DMS53 (cell line): ENCODE results near the gene SGCD.
"Not testable (repeated sequence)": the region's sequence is repeated elsewhere in the genome, so short reads cannot be mapped to it uniquely, and the experiment has no call there.

Source experiments
- DNase-seq: peaks from one replicate; lab custom pipeline; 2025; lab: John Stamatoyannopoulos, UW

SGCD gene

DNA sequence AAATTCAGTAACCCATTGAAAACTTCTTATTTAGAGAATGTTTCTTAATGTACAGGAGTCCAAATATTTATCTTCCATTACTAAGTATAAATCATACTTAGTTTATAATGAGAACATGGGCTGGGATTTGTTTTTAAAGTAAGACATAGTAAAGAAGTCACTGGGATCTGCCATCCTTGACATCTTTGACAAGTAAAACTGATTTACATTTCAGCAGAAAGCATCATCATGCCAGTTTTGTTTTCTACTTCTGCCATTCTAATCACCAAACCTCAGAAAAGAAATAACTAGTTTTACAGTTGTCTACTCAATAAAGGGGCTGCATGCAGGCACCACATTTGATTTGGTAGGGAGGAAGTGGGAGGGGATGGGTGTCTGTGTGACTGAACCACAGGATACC lies 301.5 kb downstream of the SGCD start:
- no peak for DNase-seq

DNA sequence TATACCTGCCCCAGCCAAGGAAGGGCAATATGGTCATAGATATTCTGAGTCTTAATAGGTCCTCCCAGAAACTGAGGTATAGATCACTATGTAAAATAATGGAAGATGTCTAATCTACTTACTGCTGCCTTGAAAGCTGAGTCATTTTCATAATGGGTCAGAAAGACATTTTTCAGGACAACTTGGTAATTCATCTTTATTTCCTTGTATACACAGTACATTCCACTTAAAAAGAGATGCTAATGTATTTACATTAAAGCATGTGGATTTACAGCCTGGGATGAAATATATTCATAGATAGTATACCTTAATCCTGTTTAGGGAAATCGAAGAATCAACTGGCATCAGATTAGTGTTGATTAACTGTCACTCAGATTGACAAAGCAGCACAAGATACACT lies 304.0 kb downstream of the SGCD start:
- no peak for DNase-seq

DNA sequence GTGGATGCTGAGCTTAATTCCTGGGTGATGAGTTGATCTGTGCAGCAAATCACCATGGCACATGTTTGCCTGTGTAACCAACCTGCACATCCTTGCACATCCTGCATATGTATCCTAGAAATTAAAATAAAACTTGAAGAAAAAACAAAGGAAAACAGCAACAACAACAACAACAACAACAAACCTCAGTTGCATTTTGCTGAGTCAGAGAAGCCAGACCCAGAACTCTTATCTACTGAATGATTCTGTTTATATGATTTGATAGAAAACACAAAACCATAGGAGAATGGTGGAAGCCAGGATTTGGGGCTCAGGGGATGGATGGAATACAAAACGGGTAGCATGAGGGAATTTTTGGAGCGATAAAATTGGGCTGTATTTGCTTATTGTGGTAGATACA lies 307.3 kb downstream of the SGCD start:
- no peak for DNase-seq

DNA sequence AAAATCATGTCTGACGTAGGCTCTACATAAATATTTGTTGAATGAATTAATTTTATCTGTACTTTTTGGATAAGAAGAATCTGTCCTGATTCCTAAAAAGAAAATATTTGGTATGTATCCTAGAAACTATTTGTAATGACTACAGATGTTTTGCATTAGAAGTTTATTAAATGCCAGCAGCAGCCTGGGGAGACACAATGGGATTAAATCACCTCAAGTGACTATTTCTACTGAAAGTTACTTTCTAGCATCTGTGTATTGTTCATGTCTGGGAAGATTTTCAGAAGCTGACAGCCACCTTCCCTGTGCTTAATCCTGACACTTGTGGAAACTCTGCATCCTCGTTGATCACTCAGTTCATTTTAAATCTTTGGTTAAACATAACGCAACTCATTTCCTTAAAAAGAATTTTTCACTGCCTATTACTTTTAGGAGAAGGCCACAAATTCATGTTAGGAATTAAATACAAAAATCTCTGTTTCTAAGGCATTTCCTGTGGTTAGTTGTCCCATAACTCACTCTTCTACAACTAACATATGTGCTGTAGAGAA lies 313.8 kb downstream of the SGCD start:
- DNase-seq = no peak

DNA sequence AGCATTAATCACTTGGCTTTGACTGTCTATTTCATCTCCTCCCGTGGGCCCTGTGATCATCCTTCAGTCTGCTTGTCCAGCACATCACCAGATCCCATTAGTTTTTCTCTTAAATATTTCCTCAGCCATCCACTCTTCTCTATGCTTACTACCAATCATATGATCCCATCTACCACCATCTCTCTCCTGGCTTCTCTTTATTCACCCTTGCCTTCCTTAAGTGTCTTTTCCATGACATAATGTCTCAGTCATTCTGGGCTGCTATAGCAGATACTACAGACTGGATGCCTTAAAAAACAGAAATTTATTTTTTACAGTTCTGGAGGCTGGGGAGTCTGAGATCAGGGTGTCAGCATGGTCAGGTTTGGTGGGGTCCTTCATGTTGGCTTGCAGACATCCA lies 314.7 kb downstream of the SGCD start:
- DNase-seq = no peak

DNA sequence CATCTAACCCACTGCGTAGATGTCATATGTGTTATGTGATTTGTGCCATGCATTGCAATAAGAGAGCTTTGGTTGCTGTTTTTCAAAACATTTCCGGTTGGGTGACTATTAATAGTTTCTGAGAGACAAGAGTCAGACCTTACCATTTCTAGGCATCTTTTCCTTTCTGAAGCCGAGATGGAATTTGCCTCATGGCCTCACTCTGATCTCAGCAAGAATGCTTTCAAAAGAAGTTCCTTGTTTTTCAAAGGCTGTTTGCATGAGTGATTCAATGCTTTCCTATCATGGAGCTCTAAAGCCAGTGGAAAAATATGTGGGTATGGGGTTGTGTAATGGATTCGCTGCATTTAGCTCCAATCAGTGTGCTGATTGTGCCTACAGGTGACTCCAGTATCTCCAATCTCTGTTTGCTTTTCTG lies 320.1 kb downstream of the SGCD start:
- DNase-seq = no peak

DNA sequence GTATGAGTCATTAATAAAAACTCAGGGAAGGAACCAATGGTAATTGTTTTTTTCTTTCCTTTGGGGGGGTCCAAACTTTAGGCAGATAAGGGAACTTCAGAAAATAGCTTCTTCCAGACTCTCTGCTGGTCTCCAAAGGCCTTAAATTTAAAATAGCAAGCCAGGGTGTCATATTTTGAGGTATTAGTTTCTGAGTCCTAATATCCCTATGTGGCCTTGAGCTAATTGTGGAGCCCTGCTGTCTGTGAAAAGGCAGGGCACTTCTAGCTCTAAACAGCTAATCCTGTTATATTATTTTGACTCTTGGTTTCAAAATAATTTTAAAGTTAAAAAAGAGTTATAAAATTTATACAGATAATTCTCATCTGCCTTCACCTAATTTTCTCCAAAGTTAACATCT lies 327.5 kb downstream of the SGCD start:
- DNase-seq = no peak

DNA sequence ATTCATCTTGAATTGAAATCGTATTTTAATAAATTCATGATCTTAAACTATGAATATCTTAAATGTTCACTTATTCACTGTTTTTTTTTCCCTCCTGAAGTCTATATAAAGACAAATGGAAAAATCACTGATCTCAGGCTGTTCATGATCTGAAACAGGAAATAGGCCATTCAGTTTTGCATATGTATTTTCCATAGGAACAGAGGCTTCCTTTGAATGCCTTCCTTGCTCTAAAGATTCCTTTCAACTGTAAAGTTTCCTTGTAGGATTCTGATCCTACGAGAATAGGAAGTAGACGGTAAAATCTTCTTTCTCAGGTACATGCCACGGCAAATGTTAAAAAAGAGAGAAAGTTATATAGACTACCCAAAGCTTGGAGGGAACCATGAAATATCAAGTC lies 328.8 kb downstream of the SGCD start:
- no peak for DNase-seq

DNA sequence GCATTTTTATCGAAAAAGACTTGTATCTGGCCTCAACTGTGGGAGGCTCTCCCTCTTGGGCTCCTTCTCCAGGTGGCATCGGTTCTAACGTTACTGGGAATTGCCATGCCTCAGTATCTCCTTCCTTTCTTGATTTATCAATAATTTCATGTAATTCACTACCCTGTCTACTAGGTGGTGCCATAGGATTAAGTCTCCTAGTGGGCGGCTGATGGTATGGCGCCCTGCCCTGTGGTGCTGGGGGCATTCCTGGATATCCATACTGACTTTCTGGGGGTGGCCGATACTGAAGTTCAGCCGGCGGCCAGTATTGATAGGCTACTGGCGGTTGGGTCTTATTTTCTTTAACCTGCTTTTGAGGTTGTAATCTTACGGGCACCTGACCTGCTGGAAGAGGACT lies 337.9 kb downstream of the SGCD start:
- not testable (repeated sequence) for DNase-seq

DNA sequence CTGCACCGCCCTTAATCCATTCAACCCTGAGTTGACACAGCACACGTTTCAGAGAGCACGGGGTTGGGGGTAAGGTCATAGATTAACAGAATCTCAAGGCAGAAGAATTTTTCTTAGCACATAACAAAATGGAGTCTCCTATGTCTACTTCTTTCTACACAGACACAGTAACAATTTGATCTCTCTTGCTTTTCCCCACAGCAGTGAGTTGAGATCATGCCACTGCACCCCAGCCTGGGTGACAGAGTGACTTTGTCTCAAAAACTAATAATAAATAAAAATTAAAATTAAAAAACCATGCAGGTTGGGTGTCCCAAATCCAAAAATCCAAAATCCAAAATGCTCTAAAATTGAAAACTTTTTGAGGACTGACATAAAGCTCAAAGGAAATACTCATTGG lies 339.7 kb downstream of the SGCD start:
- not testable (repeated sequence) for DNase-seq

DNA sequence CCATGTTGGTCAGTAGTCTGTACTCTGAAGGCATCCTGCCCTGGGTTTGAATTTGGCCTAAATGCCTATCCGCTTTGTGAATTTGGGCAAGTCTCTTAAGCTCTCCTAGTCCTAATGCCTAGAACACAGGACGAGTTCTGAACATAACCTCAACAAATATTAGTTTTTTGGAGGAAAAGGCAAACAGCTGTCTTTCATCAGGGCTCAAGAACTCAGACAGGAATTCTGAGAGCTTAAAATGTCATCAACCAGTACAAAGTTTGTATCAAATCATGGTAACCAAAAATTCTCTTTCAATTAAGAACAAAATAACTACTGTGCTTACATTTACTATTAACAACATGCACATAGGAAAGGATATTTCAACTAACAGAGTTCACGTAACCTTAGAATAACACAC lies 340.7 kb downstream of the SGCD start:
- DNase-seq = no peak

DNA sequence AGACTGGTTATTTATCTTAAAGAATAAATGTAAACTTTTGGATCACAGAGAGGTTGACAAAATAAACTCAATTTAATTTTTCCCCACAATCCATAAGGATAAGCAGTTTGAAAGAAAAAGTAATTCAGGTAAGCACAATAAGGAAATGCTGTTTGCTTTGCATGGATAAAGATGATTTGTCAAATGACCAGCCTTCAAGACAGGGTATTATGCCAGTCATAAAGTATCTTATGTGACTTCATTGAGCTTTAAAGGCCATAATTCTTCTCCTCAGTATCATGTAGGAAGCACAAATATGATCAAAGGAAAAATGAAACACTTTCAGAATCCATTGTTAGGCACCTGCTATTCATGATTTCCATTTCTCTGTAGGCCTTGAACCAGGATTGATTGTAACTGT lies 342.5 kb downstream of the SGCD start:
- no peak for DNase-seq

DNA sequence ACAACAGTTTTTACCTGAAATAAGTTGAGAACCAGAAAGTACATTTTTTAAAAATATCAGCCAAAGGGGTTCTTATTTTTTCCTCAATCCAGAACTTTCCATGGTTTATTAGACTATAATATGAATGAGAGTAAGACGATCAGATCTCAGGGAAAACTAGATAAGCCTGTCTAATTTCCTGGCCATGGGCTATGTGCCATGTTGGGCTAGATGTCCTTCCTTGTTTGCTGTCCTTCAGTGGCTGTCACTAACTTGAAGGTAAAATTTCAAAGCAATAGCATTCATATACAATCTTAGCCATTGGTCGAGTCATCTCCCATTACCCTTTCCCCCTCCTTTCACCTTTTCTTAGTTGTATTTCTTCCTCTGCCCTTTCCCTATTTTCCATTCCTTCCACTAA lies 343.7 kb downstream of the SGCD start:
- DNase-seq = no peak

DNA sequence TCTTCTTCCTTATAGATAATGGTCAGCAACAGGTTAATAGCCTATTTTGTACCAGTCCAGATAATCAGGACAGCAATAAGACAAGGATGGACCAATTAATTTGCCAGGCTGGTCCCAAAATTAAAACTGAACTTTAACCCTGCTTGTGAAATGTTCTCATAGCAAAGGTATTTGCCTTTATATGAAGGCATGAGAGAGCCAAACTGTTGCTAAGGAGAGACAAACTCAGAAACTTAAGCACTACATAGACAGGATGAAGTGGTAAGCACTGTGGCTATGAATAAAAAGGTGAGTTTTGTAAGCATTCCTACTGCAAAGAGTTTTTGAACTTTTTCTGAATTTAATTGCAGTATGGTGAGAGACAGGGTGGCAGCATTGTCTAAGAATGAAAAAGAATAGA lies 348.4 kb downstream of the SGCD start:
- DNase-seq = no peak

DNA sequence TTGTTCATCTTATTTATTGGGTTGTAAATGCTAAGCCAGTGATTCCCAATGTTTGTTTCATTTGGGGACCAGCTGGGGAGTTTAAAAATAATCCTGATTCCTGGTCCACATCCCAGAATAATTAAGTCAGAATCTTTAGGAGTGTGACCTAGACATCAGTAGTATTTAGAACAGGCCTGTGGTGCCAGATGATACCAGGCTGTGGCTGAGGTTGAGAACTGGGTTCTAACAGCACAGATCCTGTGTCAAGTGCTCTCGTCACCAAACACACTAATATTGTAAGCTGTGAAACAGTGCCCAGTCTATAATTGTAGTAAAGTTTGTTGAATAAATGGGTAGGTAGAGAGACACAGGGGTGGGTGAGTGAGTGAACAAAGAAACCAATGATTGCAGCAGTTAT lies 351.0 kb downstream of the SGCD start:
- DNase-seq = no peak

DNA sequence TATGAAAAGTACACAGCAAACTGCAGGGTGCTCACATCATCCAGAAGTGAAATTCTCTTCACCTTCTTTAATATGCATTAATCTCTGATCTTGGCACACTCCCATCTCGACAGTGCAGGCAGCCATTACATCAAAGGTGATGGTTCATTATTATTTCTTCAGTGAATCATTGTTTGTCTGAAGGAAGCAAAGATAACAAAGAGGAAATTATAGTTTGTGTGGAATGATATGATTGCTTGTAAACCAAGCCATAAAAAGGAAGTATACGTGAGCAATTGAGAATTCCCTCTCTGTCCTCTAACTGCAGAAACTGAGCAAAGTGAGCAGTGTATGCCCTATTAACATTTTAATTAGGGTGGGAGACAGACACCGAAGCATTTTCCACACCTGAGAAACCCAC lies 351.5 kb downstream of the SGCD start:
- peak; percentile 4 for DNase-seq

DNA sequence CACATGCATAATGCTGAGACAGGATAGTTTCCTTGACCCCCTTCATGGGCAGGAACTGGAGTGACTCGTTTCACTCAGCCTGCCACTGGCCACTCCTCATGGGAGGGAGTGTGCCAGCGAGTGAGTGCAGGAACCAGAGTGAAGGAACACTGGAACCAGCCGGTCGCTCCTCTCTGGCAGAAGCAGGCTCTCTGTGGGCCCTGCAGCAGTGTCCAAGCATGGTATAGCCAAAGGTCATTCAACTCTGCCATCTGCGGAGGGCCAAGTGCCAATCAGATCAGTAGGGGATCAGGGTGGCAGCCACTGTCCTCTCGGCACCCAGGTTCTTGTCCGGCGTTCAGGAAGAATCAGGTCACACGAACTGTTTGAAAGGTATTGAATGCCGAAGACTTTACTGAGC lies 353.9 kb downstream of the SGCD start:
- no peak for DNase-seq

DNA sequence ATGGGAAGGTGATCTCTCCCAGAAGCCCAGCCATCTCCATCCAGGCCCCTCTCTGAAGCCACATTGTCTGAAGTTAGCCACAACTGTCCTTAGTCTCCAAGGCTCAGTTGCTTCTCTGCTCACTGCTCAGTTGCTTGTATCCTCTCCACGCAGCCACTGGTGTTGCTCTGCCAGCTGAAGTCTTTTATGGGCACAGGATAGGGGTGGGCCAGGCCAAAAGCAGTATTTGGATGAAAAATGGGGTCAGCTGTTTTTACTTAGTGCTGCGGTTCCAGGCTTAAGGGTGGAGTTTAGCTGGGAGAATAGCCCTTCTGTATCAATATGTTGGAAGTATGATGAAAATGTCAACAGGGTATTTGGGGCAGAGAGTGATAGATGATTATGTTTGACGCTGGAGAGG lies 354.3 kb downstream of the SGCD start:
- DNase-seq = no peak

DNA sequence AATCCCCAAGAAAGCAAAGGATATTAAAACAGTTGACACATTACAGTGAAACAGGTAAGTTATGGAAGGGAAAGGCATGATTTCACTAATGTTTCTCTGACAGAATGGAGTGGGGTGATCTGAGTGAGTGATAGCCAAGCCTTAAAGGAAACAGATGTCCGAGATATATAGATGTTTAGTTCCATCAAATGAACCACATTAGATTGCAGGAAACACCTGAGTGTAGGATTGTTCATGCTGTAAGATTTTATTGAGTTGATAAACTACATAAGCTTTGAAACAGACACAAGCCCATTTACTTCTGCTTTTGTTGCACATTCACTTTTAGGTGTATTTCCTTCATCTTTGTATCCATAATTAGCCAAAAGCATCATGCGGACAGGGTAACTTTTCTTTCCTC lies 356.0 kb downstream of the SGCD start:
- no peak for DNase-seq

DNA sequence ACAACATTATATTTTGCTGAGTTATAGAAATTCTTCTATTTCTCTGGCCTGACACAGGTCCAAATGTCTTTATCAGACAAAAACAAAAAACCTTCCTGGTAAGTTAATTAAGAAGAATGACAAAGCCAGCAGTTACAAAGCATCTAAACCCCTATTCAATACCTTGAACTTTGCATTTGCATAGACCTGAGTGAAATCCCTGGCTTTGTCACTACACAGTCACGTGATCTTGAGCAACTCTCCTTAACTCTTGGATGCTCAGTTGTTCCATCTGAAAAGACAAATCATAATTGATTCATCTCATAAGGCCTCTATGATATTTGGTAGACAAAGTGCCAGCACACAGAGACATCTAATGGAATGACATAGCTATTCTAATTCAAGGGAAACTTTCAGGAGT lies 356.5 kb downstream of the SGCD start:
- DNase-seq = no peak

DNA sequence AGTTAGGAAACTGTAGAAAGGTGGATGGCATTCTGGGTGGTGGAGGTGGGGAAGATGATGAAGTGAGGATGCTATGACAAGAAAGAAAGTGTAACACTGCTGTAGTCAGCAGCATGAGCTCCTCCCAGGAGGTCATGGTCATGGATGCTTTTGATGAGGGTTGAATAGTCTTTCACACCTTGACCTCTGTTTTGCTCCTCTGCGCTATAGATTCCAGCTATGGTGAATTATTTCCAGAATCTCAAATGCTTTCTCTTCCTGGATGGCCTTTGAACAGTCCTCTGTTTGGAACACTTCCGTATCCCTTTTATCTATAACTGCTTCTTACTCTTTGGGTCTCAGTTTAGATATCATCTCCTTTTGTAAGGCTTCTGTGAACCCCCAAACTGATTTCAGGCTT lies 357.3 kb downstream of the SGCD start:
- no peak for DNase-seq

DNA sequence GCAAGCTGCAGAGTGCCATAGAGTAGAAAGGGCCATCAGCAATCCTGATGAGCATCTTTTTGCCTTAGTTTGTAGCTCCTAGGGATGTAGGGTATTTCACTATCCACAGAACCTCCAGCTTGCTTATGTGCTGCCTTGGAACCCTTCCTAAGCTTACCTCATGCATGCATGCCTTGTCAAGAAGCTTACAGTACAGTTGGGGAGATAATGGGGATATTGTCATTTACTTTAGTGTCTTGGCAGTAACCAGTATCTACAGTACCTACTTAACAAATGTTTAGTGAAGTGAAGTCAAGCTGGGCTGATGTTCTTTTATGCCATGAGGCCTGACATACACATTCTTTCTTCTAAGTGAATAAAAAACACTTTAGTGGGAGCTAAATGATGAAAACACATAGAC lies 358.5 kb downstream of the SGCD start:
- DNase-seq = no peak

DNA sequence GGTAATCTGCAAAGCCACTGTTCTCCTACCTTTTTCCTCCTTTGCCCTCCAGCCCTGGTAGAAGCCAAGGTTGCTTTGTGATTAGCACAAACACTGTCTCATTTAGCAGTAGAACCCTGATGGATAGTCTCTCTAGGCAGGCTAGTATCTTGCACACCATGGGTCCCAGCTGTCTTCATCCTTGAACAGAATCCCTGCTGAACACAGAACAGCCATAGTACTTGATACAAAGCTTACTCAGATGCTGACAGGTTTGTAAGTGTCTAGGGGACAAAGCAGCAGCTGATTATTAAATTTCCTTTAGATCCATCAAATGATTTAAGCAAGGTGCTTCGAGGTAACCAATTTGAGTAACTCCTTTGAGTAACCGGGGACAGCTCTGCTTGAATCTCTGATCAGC lies 359.4 kb downstream of the SGCD start:
- no peak for DNase-seq

DNA sequence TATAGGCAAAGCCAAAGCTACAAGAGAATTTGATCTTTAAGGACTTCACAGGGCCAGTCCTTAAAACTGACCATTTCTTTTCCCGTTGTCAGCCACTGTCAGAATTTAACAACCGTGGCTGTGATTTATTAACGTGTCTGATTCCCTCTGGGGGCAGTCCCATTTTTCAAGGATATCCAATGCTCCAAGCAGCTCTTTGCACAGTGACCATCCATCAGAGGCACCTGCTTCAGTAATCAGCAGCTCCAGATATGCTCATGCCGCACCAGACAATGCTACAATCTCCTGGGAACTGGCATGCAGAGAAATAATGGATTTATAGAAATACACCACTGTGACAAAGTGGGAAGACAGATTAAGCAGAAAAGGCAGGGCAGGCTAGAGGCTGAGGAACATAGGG lies 359.8 kb downstream of the SGCD start:
- no peak for DNase-seq

DNA sequence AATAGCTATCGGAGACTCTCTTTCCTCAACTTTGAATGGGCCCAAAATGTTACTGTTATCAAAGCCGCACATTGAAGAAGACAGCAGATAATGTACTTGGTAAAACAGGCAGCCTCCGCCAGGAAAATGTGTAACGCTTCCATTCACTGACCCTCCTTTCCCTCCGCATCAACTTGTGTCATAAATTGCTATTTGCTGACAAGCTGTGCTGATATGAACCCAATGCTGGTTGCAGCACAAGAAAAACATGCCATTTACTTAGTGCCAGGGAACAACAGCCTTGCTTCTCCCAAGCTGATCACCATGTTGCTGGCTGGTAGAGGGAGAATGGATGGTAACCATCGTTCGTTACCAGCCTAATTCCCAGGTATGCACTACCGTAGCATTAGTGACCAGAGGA lies 360.6 kb downstream of the SGCD start:
- DNase-seq = no peak
